ENCODE results near the gene YTHDC2.

DNA sequence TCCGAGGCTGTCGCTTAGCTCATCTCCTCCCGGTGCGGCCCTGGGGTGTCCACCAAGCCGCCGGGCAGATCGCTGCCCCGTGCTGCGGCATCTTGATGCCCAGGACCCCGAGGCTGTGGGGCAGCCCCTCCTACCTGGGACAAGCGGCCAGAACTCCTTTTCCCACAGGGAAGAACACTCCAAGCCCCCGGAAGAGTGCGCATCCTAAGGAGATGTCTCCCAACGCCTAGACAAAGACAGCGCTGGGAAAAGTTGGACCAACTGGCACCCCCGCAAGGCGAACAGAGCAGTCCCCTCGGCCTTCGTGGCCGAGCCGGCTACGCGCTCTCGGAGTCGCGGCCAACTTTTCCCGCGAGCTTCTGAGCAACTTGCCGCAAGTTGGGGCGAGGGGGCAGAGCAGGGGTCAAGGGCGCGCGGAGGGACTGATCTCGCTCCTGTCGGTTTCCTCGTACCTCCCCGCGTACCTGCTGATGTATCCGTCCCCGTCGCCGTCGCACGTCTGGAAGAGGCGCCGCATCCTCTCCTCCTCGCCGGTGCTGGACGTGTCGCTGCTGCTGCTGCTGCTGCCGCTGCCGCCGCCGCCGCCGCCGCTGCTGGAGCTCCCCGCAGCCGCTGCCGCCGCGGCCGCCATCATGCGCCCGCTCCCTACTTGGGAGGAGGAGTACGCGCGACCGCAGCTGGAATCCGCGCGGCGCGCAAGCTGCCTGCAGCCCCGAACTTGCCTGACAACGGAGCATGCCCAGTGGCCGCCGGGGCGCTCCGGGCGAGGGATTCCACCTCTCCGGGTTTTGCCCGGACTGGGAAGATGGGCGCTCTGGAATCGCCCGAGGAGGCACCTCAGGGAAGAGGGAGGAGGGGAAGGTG, 25.5 kb upstream of the YTHDC2 start, which contains the start of gene MCC:
- TF ChIP-seq POLR2A (IDR thresholded peaks at IDR 0.05) = no peak
- TF ChIP-seq, protein P1, sequence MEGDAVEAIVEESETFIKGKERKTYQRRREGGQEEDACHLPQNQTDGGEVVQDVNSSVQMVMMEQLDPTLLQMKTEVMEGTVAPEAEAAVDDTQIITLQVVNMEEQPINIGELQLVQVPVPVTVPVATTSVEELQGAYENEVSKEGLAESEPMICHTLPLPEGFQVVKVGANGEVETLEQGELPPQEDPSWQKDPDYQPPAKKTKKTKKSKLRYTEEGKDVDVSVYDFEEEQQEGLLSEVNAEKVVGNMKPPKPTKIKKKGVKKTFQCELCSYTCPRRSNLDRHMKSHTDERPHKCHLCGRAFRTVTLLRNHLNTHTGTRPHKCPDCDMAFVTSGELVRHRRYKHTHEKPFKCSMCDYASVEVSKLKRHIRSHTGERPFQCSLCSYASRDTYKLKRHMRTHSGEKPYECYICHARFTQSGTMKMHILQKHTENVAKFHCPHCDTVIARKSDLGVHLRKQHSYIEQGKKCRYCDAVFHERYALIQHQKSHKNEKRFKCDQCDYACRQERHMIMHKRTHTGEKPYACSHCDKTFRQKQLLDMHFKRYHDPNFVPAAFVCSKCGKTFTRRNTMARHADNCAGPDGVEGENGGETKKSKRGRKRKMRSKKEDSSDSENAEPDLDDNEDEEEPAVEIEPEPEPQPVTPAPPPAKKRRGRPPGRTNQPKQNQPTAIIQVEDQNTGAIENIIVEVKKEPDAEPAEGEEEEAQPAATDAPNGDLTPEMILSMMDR (IDR thresholded peaks at IDR 0.05) = no peak
